ENCODE measurements around the gene PHF19. TPM values are rescaled to one million over a fixed set of nuclear protein-coding genes. Genes with fewer than 3 reads are reported as not detected.
A peak's percentile ranks its signal among the peaks of the same experiment; 100 is the strongest.

PHF19 gene
- total RNA-seq, 2 experiments from 2014 or later, result 210 to 216 TPM

GRCh38 chr9:120870206-120870605, 6.8 kb downstream of the PHF19 start:
- Mint-ChIP-seq H3K27ac (peak overlapping the region; percentile 97), H3K36me3 (ENCODE audit: low read depth) (peaks cover 85% of the 10 kb centered on the region), H3K4me1 (ENCODE audit: low read depth) (peaks cover 59% of the 10 kb centered on the region), H3K9me3 (no peaks in the 10 kb centered on the region), H3K4me3 (peak overlapping the region; percentile 81), H3K27me3 (no peaks in the 10 kb centered on the region)
- ATAC-seq, result no peak
- CTCF ChIA-PET, result interaction anchor here (1.3 to 2.8 kb wide), 8 partner anchors 10 to 73 kb away, joined by 5 to 11 read pairs (median 8); no protein-coding TSS in a partner anchor
- POLR2A ChIA-PET, result interaction anchor here (1.1 to 67.1 kb wide), 5 partner anchors 10 to 206 kb away, joined by 3 to 2439 read pairs (median 9); partner anchors contain the start of genes PSMD5 and TRAF1
- no peak for DNase-seq
- no peak for TF ChIP-seq CTCF (IDR thresholded peaks at IDR 0.05)
- intact Hi-C loops (cut with micrococcal nuclease), result no loop called here

- ChIA-PET POLR2A (interaction anchor here (1.1 to 67.1 kb wide), 5 partner anchors 11 to 206 kb away, joined by 3 to 2439 read pairs (median 9); partner anchors contain the start of genes PSMD5 and TRAF1), CTCF (interaction anchor here (0.7 to 2.8 kb wide), 15 partner anchors 8 to 120 kb away, joined by 3 to 11 read pairs (median 6); partner anchors contain the start of gene TRAF1)
- intact Hi-C loops (cut with micrococcal nuclease), result no loop called here
- no peak for TF ChIP-seq CTCF (IDR thresholded peaks at IDR 0.05)
- no peaks in the 10 kb centered on the region for H3K27me3 Mint-ChIP-seq
- H3K4me1 Mint-ChIP-seq (ENCODE audit: low read depth), result peaks cover 56% of the 10 kb centered on the region
- peaks cover 83% of the 10 kb centered on the region for H3K36me3 Mint-ChIP-seq (ENCODE audit: low read depth)
- no peaks in the 10 kb centered on the region for H3K9me3 Mint-ChIP-seq
- ATAC-seq (no peak), DNase-seq (no peak)
- H3K27ac Mint-ChIP-seq, result peak overlapping the region; percentile 97
- H3K4me3 Mint-ChIP-seq, result peak overlapping the region; percentile 81
Observed at GRCh38 chr9:120869726-120870125, 7.3 kb downstream of the PHF19 start.

- no peaks in the 10 kb centered on the region for H3K27me3 Mint-ChIP-seq
Observed at GRCh38 chr9:120869360-120869687, 7.7 kb downstream of the PHF19 start.

GRCh38 chr9:120868676-120869359, 8.2 kb downstream of the PHF19 start:
- peak; percentile 91 for ATAC-seq
- peak; percentile 51 for TF ChIP-seq CTCF (IDR thresholded peaks at IDR 0.05)
- CTCF ChIA-PET, result interaction anchor here (0.7 to 2.8 kb wide), 16 partner anchors 9 to 119 kb away, joined by 3 to 11 read pairs (median 6); partner anchors contain the start of gene TRAF1
- DNase-seq, result peak; percentile 98
- H3K4me3 Mint-ChIP-seq, result peak overlapping the region; percentile 81
- peak overlapping the region; percentile 97 for H3K27ac Mint-ChIP-seq
- POLR2A ChIA-PET, result interaction anchor here (1.1 to 67.1 kb wide), 5 partner anchors 10 to 207 kb away, joined by 3 to 2439 read pairs (median 6); partner anchors contain the start of genes PSMD5 and TRAF1
- intact Hi-C loops (cut with micrococcal nuclease), result no loop called here
- H3K4me1 Mint-ChIP-seq (ENCODE audit: low read depth), result peaks cover 47% of the 10 kb centered on the region
- peaks cover 79% of the 10 kb centered on the region for H3K36me3 Mint-ChIP-seq (ENCODE audit: low read depth)
- no peaks in the 10 kb centered on the region for H3K9me3 Mint-ChIP-seq
- no peaks in the 10 kb centered on the region for H3K27me3 Mint-ChIP-seq

More at GRCh38 chr9:120869360-120869687, 7.7 kb downstream of the PHF19 start:
- no peak for TF ChIP-seq CTCF (IDR thresholded peaks at IDR 0.05)
- POLR2A ChIA-PET, result interaction anchor here (1.1 to 67.1 kb wide), 4 partner anchors 11 to 206 kb away, joined by 3 to 2439 read pairs (median 120); partner anchors contain the start of genes PSMD5 and TRAF1
- CTCF ChIA-PET, result interaction anchor here (0.7 to 2.8 kb wide), 14 partner anchors 9 to 120 kb away, joined by 3 to 11 read pairs (median 6); partner anchors contain the start of gene TRAF1
- ATAC-seq (no peak), DNase-seq (no peak)
- Mint-ChIP-seq H3K9me3 (no peaks in the 10 kb centered on the region), H3K4me3 (peak overlapping the region; percentile 81), H3K27ac (peak overlapping the region; percentile 97), H3K4me1 (ENCODE audit: low read depth) (peaks cover 52% of the 10 kb centered on the region), H3K36me3 (ENCODE audit: low read depth) (peaks cover 79% of the 10 kb centered on the region)
- intact Hi-C loops (cut with micrococcal nuclease), result no loop called here

- TF ChIP-seq CTCF (IDR thresholded peaks at IDR 0.05), result no peak
- H3K9me3 Mint-ChIP-seq, result no peaks in the 10 kb centered on the region
- peaks cover 77% of the 10 kb centered on the region for H3K36me3 Mint-ChIP-seq (ENCODE audit: low read depth)
- H3K27ac Mint-ChIP-seq, result peak overlapping the region; percentile 63
- DNase-seq (no peak), ATAC-seq (peak; percentile 0)
- H3K4me1 Mint-ChIP-seq (ENCODE audit: low read depth), result peaks cover 42% of the 10 kb centered on the region
- H3K27me3 Mint-ChIP-seq, result no peaks in the 10 kb centered on the region
- intact Hi-C loops (cut with micrococcal nuclease), result no loop called here
- CTCF ChIA-PET, result interaction anchor here (0.8 to 2.8 kb wide), 8 partner anchors 18 to 68 kb away, joined by 3 to 11 read pairs (median 6); no protein-coding TSS in a partner anchor
- POLR2A ChIA-PET, result interaction anchor here (0.6 to 67.1 kb wide), 5 partner anchors 9 to 75 kb away, joined by 3 to 2439 read pairs (median 6); partner anchors contain the start of genes FBXW2, PSMD5 and TRAF1
- H3K4me3 Mint-ChIP-seq, result peak overlapping the region; percentile 62
Observed at GRCh38 chr9:120868339-120868675, 8.7 kb downstream of the PHF19 start.

Measured in activated CD8-positive, alpha-beta T cell treated with anti-CD3 and anti-CD28 coated beads for 36 hours (primary cell).